Bone marrow (tissue), 2 donors: ENCODE measurements around the gene ZNF638.
A peak's percentile ranks its signal among the peaks of the same experiment; 100 is the strongest.
"Not testable (repeated sequence)": the region's sequence is repeated elsewhere in the genome, so short reads cannot be mapped to it uniquely, and the experiment has no call there.

Experiments
- DNase-seq, 2 donors: peaks; one replicate each; lab custom pipeline; 2025; lab: John Stamatoyannopoulos, UW

ZNF638 gene, protein sequence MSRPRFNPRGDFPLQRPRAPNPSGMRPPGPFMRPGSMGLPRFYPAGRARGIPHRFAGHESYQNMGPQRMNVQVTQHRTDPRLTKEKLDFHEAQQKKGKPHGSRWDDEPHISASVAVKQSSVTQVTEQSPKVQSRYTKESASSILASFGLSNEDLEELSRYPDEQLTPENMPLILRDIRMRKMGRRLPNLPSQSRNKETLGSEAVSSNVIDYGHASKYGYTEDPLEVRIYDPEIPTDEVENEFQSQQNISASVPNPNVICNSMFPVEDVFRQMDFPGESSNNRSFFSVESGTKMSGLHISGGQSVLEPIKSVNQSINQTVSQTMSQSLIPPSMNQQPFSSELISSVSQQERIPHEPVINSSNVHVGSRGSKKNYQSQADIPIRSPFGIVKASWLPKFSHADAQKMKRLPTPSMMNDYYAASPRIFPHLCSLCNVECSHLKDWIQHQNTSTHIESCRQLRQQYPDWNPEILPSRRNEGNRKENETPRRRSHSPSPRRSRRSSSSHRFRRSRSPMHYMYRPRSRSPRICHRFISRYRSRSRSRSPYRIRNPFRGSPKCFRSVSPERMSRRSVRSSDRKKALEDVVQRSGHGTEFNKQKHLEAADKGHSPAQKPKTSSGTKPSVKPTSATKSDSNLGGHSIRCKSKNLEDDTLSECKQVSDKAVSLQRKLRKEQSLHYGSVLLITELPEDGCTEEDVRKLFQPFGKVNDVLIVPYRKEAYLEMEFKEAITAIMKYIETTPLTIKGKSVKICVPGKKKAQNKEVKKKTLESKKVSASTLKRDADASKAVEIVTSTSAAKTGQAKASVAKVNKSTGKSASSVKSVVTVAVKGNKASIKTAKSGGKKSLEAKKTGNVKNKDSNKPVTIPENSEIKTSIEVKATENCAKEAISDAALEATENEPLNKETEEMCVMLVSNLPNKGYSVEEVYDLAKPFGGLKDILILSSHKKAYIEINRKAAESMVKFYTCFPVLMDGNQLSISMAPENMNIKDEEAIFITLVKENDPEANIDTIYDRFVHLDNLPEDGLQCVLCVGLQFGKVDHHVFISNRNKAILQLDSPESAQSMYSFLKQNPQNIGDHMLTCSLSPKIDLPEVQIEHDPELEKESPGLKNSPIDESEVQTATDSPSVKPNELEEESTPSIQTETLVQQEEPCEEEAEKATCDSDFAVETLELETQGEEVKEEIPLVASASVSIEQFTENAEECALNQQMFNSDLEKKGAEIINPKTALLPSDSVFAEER (N-terminal part only)

DNA sequence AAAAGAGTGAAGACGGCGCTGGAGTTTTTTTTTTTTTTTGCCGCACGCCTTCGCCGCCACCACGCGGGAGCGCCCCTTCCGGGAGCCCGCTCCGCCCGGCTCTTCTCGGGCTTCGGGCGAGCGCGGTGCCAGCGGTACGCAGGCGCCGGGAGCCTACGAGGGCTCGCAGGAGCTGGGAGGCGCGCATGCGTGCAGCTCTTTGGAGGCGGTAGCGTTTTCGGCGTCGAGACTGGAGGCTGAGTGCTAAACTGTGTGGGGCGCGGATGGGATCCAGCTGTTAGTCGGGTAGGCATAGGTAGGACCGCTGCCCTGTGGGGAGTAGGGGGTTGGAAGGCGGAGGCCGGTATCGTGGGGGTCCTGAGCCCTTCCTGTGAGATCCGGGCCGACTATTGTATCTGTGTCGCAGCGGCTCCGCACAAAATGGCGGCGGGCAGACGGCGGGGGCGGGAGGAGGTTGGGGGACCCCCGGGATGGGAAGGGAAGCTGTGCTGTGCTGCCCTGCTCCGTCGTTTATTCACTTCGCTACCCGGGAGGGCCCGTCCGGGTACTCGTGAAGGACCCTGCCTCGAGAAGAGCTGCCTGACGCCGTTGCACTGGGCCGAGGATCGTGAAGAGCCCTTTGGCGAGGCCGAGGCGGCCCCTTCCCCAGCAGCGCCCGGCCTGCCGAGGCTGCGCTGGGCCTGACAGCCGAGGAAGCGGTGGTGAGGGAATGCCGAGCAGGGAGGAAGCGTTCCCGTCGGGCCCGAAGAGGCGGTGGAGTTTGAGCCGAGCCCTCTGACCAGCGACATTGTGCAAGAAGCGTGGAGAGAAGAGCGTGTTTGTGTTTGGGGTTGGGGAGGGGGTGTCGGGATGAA, at the start of gene ZNF638:
ZNF638 (plus strand) TSS at position 202 of the 854 bp plus-strand sequence. CDS start 17,173 bp downstream, outside the sequence.
- peak; percentile 84 to 88 for DNase-seq

GRCh38 chr2:71281950-71282349, 49.6 kb upstream of the ZNF638 start:
- no peak for DNase-seq

DNA sequence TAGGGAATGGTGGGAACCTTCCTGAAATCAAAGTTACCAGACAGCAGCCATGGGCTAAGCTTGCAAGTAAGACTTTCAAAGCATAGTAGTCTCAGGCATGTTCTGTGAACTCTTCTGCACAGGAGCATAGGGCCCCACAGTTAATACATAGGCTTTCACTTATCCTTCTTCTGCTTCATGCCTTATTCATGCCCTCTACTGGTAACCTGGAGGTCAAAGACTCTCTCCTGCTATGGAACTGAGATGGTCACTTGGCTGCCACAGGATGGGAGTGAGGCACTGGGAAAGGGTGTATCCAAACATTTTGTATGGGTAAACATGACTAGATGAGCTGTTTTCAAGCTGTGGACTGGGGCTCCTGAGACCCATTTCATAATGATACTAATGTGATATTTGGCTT, 49.1 kb upstream of the ZNF638 start:
- no peak for DNase-seq

- DNase-seq, result no peak
Observed at GRCh38 chr2:71283131-71283530, 48.5 kb upstream of the ZNF638 start.

DNA sequence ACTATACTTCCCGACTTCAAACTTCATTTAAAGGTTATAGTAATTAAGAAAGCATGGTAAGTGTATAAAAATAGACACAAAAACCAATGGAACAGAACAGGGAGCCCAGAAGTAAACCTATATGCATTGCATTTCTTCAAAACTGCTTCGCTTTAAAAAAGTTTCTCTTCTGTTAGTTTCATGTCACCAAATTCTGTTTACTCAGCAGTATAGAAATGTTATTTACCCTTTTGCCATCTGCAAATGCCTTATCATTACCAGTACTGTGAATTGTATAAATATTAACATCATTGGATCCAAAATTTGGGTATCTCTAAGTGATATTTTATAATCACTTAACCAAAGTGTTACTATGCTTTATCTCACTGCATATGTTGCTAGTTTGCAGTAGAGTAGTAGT, 45.9 kb upstream of the ZNF638 start:
- no peak for DNase-seq

- DNase-seq, result no peak
Observed at GRCh38 chr2:71291398-71291797, 40.2 kb upstream of the ZNF638 start.

- no peak for DNase-seq
Observed at GRCh38 chr2:71292159-71292558, 39.4 kb upstream of the ZNF638 start.

- DNase-seq, result no peak
Observed at GRCh38 chr2:71298914-71299313, 32.7 kb upstream of the ZNF638 start.

- no peak for DNase-seq
Observed at GRCh38 chr2:71299507-71299906, 32.1 kb upstream of the ZNF638 start.

- no peak for DNase-seq
Observed at GRCh38 chr2:71303849-71304248, 27.7 kb upstream of the ZNF638 start.

- DNase-seq, result no peak
Observed at GRCh38 chr2:71306762-71307161, 24.8 kb upstream of the ZNF638 start.

GRCh38 chr2:71313016-71313766, 18.4 kb upstream of the ZNF638 start:
- no peak for DNase-seq

GRCh38 chr2:71317060-71317459, 14.5 kb upstream of the ZNF638 start:
- no peak for DNase-seq

GRCh38 chr2:71317900-71318299, 13.7 kb upstream of the ZNF638 start:
- not testable (repeated sequence) for DNase-seq

DNA sequence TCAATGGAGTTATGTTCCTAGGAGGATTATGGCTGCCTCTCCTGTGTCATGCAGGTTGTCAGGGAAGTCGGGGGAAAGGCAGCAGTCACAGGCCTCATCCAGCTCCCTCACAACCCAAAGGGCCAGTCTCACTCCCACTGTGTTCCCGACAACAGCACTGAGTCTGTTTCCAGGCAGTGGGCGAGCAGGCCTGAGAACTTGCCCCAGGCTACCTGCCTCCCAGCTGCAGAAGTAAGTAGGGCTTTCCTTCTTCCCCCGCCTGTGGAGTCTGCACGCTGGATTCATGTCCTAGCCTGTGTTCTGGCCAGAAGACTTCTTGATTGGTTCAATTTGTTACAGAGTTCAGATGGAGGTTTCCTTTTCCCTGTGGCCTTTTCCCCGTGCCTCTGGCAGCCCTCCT, 8.2 kb upstream of the ZNF638 start:
- no peak for DNase-seq

- no peak for DNase-seq
Observed at GRCh38 chr2:71326968-71327367, 4.6 kb upstream of the ZNF638 start.

- DNase-seq, result no peak
Observed at GRCh38 chr2:71327916-71328315, 3.7 kb upstream of the ZNF638 start.

DNA sequence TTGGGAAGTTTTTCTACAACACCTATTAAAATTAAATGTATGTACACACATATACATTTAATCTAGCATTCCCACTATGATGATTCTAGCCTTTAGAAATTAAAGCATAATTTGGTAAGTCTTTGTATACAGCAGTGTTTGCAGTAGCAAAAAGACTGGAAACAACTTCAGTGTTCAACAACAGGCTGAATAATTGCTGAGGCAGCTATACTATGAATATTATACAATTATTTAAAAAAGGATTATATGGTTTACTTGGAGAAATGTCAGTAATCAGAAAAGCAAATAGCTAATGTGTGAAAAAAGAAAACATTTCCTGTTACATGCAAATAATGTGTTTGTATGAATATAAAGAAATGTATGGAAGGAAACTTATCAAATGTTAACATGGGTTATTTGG, 1.4 kb upstream of the ZNF638 start:
- DNase-seq, result no peak

GRCh38 chr2:71330585-71331330, 824 bp upstream of the ZNF638 start:
- no peak for DNase-seq

GRCh38 chr2:71331331-71331580, 326 bp upstream of the ZNF638 start:
- not testable (repeated sequence) for DNase-seq
